Erythroblast (primary cell): ENCODE data around the gene SULT6B1.

Source experiments
- GATA1 ChIP-seq: IDR thresholded peaks from 2 replicates; pipeline ENCODE4 v1.6.1; 2011; ENCODE audit warnings: low read depth, mild to moderate bottlenecking, control low read depth, low read length, moderate library complexity
- POLR2A ChIP-seq: IDR thresholded peaks from 2 replicates; pipeline ENCODE4 v1.6.1; 2011; ENCODE audit warnings: mild to moderate bottlenecking, low read length

DNA sequence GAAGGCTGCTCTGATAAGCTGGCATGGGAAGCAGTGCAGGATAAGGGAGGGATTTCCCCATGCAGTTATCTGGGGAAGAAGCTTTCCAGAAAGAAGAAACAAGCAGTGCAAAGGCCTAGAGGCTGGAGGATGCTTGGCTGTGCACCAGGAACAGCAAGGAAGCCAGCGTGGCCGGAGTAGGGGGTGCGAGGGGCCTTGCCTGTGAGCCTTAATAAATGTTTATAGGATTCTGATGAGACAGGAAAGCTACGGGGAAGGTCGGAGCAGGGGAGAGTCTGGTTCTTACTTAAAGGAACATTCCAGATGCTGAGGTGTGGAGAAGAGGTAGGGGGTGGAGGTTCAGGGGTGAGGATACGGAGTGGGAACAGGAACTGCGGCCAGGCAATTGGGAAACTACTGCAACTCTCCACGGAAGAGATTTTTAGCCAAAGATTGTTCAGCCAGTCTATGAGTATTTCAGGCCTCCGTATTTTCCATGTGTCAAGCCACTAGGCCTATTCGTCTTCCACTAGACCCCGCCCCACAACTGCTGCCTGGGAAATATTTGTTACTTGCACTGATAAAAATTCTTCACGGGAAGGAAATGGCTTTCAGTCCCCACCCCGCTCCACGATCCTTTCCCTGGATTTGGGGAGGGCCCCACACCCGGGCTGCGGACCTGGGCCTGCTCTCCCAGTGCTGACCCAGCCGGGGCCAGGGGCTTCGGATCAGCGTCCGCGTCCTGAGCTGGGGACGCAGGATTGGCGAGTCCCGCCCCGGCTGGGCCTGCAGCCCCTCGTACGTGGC, 32.2 kb downstream of the SULT6B1 start:
- no peak for TF ChIP-seq POLR2A
- no peak for TF ChIP-seq GATA1
